Tibial nerve (tissue), 4 donors: ENCODE data around the gene EFHD2.

Experiments
- EP300 ChIP-seq, 2 donors: sonication (generic); formaldehyde crosslinking; IDR thresholded peaks; one replicate each; pipeline ENCODE4 v1.6.1; 2017; ENCODE audit warnings: antibody characterized with exemption in 2 of 2, mild to moderate bottlenecking in 1 of 2
- POLR2A ChIP-seq, 2 donors: fragments of 450-650 bp; IDR thresholded peaks; one replicate each; pipeline ENCODE4 v1.6.1; 2017; ENCODE audit warnings: antibody characterized with exemption in 2 of 2, mild to moderate bottlenecking in 2 of 2, moderate library complexity in 2 of 2
- TF ChIP-seq, protein P1 (sequence below), 5 experiments: fragments of 200-600 bp in 3 of 5; fragments of 450-650 bp in 2 of 5; sonication (generic) in 3 of 5; IDR thresholded peaks; one replicate each; pipeline ENCODE4 v1.5.1; 2016 to 2019; ENCODE audit warnings: antibody characterized with exemption in 5 of 5, mild to moderate bottlenecking in 3 of 5, moderate library complexity in 2 of 5

DNA sequence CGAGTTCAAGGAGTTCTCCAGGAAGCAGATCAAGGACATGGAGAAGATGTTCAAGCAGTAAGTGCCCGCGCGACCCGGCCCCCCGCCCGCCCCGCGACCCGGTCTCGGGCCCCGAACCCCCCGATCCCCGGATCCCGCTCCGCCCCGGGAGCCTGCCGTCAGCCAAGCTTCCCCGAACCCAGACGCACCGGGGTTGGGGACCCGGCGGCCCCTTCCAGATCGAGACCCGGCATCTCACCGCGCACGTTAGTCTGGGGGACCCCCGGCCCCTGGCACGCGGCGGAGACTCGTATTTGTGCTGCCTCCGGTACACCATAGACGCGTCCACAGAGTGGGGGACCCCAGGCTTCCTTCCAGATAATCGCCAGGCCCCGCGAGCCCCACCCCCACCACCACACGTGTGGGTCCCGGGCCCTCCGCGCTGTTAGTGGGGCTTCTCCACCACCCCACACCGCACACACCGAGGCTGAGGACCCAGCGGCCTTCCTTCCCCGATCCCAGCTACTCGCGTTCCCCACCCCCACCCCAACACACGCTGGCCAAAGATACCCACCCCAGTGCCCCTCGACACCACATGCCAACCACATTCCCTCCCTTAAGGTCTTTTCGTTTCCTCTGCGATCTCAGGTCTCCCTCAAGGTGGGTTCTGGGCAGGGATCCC lies 665 bp downstream of the EFHD2 start:
- TF ChIP-seq, protein P1, sequence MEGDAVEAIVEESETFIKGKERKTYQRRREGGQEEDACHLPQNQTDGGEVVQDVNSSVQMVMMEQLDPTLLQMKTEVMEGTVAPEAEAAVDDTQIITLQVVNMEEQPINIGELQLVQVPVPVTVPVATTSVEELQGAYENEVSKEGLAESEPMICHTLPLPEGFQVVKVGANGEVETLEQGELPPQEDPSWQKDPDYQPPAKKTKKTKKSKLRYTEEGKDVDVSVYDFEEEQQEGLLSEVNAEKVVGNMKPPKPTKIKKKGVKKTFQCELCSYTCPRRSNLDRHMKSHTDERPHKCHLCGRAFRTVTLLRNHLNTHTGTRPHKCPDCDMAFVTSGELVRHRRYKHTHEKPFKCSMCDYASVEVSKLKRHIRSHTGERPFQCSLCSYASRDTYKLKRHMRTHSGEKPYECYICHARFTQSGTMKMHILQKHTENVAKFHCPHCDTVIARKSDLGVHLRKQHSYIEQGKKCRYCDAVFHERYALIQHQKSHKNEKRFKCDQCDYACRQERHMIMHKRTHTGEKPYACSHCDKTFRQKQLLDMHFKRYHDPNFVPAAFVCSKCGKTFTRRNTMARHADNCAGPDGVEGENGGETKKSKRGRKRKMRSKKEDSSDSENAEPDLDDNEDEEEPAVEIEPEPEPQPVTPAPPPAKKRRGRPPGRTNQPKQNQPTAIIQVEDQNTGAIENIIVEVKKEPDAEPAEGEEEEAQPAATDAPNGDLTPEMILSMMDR (IDR thresholded peaks at IDR 0.05), result no peak
- TF ChIP-seq POLR2A (IDR thresholded peaks at IDR 0.05), result no peak
- no peak for TF ChIP-seq EP300 (IDR thresholded peaks at IDR 0.05)
